ENCODE data around the gene CARMIL1.
"Not testable (repeated sequence)": the region's sequence is repeated elsewhere in the genome, so short reads cannot be mapped to it uniquely, and the experiment has no call there.

CARMIL1 gene

DNA sequence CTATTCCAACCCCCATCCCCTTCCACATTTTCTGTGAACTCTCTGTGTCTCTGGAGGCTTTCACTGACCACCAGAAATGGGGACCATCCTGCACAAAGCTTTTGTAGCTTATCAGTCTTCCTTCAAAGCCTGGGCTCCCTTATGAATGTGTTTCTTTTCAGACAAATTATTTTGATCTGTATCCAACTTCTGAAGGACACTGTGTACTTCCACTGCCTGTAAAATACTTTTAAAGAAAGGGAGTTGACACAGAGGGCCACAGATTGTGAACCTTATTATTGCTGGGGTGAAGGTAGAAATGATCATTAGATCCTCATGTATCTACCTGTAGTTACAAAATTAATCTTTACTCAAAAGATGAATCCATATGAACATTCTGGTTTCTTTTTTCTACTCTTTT is 135.6 kb downstream of the CARMIL1 start:
- no peak for DNase-seq

DNA sequence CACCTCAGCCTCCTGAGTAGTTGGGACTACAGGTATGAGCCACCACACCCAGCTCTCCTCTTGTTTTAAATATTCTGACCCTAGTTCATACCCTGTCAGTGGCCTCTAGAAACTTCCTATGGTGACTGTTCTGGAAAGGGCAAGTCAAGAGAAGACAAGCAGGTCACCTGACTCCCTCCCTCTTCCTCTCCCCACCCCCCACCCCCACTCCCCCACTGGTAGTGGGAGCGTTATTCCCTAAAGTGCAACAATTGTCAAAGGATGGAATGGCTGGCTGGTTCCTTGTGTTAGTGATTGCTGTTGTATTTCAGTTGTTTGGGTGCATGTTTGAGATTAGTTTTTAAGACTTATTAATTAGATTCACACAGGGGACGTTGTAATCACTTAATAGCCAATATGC is 136.1 kb downstream of the CARMIL1 start:
- DNase-seq, result no peak

GRCh38 chr6:25415701-25416100 is 136.5 kb downstream of the CARMIL1 start:
- no peak for DNase-seq

DNA sequence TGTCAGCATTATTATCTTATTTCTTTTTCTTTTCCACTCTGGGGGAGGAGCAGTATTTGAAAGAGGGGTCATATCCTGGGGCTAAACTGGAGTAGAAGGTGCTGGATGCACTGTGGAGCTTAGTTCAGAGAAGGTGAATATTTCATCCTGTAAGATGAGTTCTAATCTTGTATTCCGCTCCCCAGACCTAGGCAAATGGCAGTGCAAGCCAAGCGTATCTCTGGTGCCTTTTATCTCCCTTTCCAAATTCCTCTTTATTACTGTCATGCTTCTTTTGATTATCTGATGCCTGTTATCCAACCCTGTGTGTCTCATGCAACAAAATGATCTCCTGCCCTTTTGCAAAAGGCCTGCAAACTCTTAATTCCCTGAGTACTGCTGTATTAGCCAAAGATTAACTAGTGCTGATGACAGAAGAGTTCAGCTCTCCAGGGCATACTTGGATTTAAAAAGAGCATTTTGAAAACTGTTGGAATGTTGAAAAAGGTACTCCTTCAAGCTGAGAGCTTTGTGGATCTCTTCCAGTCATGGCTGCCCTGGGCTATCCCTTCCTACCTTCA is 138.0 kb downstream of the CARMIL1 start:
- DNase-seq, result no peak

DNA sequence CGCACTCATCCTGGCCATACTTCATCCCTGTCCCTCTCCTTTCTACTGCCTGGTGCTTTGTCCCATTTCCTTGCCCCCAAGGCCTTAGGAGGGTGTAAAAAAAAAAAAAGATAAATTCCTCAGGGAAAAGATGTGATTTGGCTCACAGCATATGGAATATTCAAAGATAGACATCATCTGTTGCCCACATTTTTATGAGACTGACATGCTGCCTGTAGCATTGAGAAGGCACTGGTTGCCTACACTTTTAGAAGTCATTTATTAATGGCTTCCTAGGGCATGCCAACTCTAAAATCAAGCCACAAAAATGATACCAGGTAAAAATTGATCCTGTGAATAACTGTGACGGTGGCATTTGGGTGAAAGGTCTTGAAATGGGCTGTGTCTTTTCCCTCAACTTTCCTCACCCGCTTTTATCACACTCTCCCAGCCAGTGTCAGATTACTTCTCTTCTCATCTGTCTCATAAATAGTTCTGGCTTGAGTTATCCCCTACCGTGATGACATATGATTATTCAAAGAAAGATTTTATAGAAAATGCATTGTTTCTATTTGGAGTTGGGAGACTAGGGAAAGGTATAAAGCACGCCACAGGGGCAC is 139.4 kb downstream of the CARMIL1 start:
- no peak for DNase-seq

DNA sequence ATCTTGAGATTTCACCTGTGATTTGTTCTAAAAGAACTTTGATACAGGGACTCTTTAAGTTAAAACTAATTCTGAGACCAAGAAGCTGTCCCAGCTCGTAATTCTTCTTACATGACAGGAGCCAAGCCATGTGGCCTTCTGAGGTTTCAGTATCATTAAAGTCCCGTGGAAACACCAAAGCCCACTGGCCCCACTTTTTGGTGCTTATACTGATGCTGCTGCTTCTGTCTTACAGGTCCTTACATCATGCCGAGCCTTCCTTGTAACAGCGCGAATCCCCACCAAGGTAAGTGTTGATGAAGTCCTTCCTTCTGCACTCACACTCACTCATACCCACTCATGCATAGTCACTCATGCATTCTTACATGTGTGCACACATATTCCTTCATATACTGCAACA is 140.7 kb downstream of the CARMIL1 start:
- DNase-seq, result no peak

- DNase-seq, result no peak
Observed at GRCh38 chr6:25423358-25423757, 144.2 kb downstream of the CARMIL1 start.

GRCh38 chr6:25424303-25424702 is 145.1 kb downstream of the CARMIL1 start:
- no peak for DNase-seq

GRCh38 chr6:25427549-25427948 is 148.4 kb downstream of the CARMIL1 start:
- no peak for DNase-seq

- no peak for DNase-seq
Observed at GRCh38 chr6:25428758-25429317, 149.7 kb downstream of the CARMIL1 start.

GRCh38 chr6:25431306-25431974 is 152.3 kb downstream of the CARMIL1 start:
- no peak for DNase-seq

GRCh38 chr6:25431975-25432307 is 152.8 kb downstream of the CARMIL1 start:
- no peak for DNase-seq

DNA sequence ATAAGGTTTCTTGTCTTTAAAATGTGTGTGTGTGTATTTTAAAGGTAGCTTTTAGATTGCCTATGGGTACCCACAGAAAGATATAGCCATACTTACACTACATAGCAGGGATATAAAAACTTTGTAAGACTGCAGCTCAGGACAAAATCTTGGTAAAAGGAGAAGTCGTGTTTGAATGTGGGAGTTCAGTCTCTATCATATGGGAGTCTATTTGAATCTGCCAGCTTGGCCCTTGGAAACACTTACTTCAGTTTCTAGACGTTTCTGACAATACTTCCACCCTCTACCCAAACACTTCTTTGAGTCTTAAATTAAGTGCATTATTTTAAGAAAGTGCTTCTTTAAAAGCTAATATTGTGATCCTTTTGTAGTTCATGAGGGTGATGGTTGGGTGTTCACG is 155.7 kb downstream of the CARMIL1 start:
- DNase-seq, result no peak

GRCh38 chr6:25435416-25435985 is 156.3 kb downstream of the CARMIL1 start:
- DNase-seq, result no peak

- DNase-seq, result no peak
Observed at GRCh38 chr6:25436760-25437159, 157.6 kb downstream of the CARMIL1 start.

DNA sequence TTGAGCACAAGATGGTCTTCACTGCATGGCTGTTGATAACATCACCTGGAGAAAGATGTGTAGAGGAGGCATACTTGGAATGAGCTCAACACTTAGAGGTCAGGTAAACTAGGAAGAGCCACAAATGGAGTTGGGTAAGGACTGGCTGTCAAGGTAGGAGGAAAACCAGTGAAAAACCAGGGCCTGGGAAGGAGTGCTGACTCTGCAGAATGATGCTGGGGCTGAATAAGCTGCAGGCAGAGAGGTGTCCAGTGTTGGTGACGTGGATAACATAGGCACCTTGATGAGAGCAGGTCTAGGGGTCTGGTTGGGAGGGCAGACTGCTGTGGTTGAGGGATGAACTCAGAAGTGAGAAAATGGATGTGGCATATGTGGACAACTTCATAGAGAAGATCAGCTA is 160.2 kb downstream of the CARMIL1 start:
- no peak for DNase-seq

DNA sequence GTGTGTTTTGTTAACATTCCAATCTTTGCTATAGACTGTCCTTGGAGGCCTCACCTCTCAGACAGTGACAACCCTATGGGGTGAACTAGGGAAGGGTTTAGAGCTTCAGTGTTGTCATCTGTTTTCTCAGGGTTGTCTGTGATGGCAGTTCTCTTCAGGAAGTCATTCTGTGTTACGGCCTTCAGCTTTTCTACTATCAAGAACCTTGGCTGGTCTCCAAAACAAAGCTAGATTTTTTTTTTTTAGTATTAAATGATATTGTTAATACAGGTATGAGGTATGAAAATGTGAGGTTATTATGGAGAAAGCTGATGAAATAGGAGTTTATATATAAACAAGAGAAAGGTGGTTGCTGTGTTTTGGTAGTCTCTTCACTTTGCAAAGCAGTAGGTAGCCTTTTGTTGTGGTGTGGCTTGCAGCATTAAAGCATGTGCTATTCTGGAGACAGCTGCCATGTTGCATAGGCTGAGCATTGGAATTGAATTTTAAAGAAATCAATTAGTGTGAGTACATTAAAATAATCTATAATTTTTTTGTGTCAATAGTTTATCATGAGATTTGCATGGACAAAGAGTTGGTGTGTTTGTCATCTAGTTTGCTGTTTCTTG is 162.6 kb downstream of the CARMIL1 start:
- no peak for DNase-seq

DNA sequence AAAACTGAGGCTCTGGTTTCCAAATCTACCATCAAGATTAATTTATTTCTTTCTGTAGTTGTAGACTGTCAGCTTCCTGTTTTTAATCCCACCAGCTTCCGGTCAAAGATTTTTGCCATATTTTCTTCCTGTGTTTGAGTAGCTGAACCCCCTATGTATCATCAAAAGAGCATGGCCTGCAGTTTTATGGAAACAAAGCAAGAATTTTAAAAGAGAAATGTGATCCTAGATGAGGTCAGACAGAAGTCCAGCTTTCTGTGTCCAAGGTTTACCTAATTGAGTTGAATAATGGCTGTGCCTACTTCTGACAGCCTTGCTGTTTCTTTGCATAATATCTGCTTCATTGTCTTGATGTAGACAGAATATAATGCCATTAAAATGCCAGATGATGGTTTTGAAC is 163.7 kb downstream of the CARMIL1 start:
- DNase-seq, result no peak

DNA sequence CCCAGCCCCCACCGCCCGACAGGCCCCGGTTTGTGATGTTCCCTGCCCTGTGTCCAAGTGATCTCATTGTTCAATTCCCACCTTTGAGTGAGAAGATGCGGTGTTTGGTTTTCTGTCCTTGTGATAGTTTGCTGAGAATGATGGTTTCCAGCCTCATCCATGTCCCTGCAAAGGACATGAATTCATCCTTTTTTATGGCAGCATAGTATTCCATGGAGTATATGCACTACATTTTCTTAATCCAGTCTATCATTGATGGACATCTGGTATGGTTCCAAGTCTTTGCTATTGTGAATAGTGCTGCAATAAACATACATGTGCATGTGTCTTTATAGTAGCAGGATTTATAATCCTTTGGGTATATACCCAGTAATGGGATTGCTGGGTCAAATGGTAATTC is 165.3 kb downstream of the CARMIL1 start:
- not testable (repeated sequence) for DNase-seq

- DNase-seq, result no peak
Observed at GRCh38 chr6:25446830-25447569, 167.8 kb downstream of the CARMIL1 start.

DNA sequence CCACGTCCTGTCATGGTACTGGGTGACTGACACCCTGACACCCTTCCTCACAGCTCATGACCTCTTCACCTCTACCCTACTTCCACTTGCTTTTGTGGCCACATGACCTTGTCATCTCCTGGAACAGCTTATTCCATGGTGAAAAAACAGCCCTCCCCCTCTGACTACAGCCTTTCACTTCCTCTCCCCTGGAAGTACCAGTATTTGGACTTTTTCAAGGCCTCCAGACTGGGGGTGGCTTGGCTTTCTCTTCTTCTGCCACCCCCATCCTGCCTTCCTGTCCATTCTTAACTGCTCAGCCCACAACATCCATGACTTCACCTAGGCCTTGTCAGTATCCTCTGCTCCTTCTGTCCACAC is 168.4 kb downstream of the CARMIL1 start:
- no peak for DNase-seq

DNA sequence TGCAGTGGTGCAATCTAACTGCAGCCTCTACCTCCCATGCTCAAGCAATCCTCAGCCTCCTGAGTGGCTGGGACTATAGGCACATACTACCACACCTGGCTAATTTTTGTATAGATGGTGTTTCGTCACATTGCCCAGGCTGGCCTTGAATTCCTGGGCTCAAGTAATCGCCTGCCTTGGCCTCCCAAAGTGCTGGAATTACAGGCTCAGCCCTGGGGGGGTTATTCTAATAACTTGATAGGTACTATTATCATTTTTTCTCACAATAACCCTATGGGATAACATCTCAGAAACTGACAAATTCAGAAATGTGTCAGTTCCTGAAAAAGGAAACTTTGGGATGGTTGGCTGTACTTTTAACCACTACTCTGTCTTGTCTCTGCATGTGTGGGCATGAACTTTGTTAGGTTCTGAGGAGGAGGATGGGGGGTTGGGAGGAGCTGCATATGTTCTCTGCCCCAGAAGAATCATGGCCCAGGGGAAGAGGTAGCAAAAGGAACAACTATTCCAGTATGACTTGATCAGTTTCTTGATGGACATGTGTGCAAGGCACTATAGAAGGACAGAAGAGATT is 169.9 kb downstream of the CARMIL1 start:
- DNase-seq, result no peak

- DNase-seq, result no peak
Observed at GRCh38 chr6:25449774-25450173, 170.6 kb downstream of the CARMIL1 start.
